Esophagus squamous epithelium (tissue), 4 donors: ENCODE measurements around the gene IKZF1.

Experiments
- POLR2A ChIP-seq, 4 donors: fragments of 450-650 bp; IDR thresholded peaks; one replicate each; pipeline ENCODE4 v1.6.1; 2017; ENCODE audit warnings: antibody characterized with exemption in 4 of 4, mild to moderate bottlenecking in 4 of 4, moderate library complexity in 3 of 4
- TF ChIP-seq, protein P1 (sequence below), 6 experiments: fragments of 450-650 bp in 4 of 6; fragments of 200-600 bp in 2 of 6; sonication (generic) in 2 of 6; IDR thresholded peaks; one replicate each; pipeline ENCODE4 v1.5.1; 2016 to 2019; ENCODE audit warnings: antibody characterized with exemption in 6 of 6, mild to moderate bottlenecking in 4 of 6, moderate library complexity in 4 of 6

DNA sequence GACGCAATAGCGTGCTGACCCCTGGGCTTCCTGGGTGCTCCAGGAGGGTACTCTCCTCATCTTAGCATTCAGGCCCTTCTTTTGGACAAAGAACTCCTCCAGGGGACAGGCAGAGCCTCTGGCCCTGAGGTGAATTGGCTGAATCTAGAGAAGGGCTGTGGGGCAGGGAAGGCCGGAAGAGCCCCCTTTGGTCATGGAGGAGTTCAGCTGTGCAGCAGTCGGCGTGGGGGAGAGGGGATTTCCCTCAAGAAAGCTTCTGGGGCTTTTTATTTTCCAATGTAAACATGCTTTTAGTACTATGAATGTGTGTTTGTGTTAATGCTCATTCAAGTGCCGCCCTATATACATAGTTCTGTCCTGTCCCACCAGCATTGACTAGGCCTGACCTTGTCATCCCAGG is 106.8 kb downstream of the IKZF1 start:
- no peak for TF ChIP-seq POLR2A (IDR thresholded peaks at IDR 0.05)
- TF ChIP-seq, protein P1, sequence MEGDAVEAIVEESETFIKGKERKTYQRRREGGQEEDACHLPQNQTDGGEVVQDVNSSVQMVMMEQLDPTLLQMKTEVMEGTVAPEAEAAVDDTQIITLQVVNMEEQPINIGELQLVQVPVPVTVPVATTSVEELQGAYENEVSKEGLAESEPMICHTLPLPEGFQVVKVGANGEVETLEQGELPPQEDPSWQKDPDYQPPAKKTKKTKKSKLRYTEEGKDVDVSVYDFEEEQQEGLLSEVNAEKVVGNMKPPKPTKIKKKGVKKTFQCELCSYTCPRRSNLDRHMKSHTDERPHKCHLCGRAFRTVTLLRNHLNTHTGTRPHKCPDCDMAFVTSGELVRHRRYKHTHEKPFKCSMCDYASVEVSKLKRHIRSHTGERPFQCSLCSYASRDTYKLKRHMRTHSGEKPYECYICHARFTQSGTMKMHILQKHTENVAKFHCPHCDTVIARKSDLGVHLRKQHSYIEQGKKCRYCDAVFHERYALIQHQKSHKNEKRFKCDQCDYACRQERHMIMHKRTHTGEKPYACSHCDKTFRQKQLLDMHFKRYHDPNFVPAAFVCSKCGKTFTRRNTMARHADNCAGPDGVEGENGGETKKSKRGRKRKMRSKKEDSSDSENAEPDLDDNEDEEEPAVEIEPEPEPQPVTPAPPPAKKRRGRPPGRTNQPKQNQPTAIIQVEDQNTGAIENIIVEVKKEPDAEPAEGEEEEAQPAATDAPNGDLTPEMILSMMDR (IDR thresholded peaks at IDR 0.05), result no peak
